ENCODE data around the gene ART3. TPM values are rescaled to one million over a fixed set of nuclear protein-coding genes. Genes with fewer than 3 reads are reported as not detected.

ART3 gene
- total and polyA plus RNA-seq, 2 of the 8 experiments (the other 6 are each of a cell fraction or from before 2014, with no cell fraction given), result 0.21 to 0.63 TPM

DNA sequence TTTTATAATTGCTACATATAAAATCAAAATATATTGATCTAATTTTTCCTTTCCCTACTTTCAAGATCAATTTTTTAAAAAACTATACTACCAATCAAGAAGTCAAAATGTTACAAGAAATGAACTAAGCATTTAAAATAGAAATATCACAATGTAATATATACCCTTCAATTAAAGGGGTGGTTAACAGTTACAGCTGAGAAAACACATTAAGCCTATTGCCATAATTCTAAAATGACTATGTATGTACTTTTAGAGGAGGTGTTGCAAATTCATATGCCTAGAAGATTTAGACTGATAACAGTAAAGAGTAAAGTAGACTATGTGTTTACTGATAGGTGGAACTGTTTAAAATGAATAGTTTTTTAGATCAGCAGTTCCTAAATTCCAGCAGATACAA is 70.0 kb downstream of the ART3 start:
- Histone ChIP-seq H2AK5ac (ENCODE audit: low read depth, low read length) (no peak overlapping the region), H2AFZ (ENCODE audit: low read length) (no peak overlapping the region), H4K8ac (ENCODE audit: extremely low read depth, insufficient read depth, low read length) (no peak overlapping the region), H3K9me3 (ENCODE audit: insufficient read depth in 2 of 2, low read depth in 1 of 2, low read length in 1 of 2) (no peaks in the 10 kb centered on the region), H4K91ac (replicated peaks; ENCODE audit: insufficient read length, low read length) (no peak overlapping the region), H3K14ac (ENCODE audit: insufficient read length) (no peak overlapping the region), H3K9ac (replicated peaks in 1 of 4; ENCODE audit: extremely low read depth in 1 of 4, low read depth in 3 of 4, low read length in 3 of 4) (no peak overlapping the region), H3K18ac (ENCODE audit: extremely low read depth, low read length) (no peak overlapping the region), H3K56ac (replicated peaks; ENCODE audit: insufficient read length, low read depth, low read length) (no peak overlapping the region), H2BK12ac (ENCODE audit: low read depth, low read length) (no peak overlapping the region), H2BK20ac (ENCODE audit: low read length) (no peak overlapping the region), H2BK15ac (ENCODE audit: low read length) (no peak overlapping the region), H3K23ac (ENCODE audit: insufficient read length) (no peak overlapping the region), H3K23me2 (ENCODE audit: low read depth, low read length) (peaks cover 5% of the 10 kb centered on the region), H2BK120ac (replicated peaks; ENCODE audit: low read depth, low read length) (no peak overlapping the region), H3K79me1 (ENCODE audit: low read depth, low read length) (peaks cover 1% of the 10 kb centered on the region), H3K4me1 (replicated peaks in 1 of 4; ENCODE audit: control insufficient read depth in 3 of 4, insufficient read depth in 4 of 4, low read length in 3 of 4) (no peaks in the 10 kb centered on the region), H3K4ac (replicated peaks; ENCODE audit: insufficient read length, low read depth, low read length) (no peak overlapping the region), H3K27me3 (replicated peaks in 1 of 4; ENCODE audit: control insufficient read depth in 3 of 4, extremely low read depth in 1 of 4, insufficient read depth in 3 of 4, low read length in 3 of 4) (no peaks in the 10 kb centered on the region), H3K36me3 (ENCODE audit: control insufficient read depth in 2 of 4, insufficient read depth in 4 of 4, low read length in 3 of 4) (peaks cover 11 to 46% (median 32%) of the 10 kb centered on the region in 4 experiments), H3K4me2 (ENCODE audit: insufficient read depth in 1 of 2, low read depth in 2 of 2, low read length in 2 of 2) (no peak overlapping the region), H4K5ac (ENCODE audit: insufficient read length, low read depth, low read length) (no peak overlapping the region), H3K4me3 (ENCODE audit: extremely low read depth in 1 of 4, insufficient read depth in 2 of 4, low read depth in 3 of 4, low read length in 4 of 4) (no peak overlapping the region), H2BK5ac (ENCODE audit: low read depth, low read length) (no peak overlapping the region), H3K79me2 (ENCODE audit: control insufficient read depth in 1 of 2, insufficient read depth in 2 of 2, low read length in 2 of 2) (peaks cover 12 to 85% of the 10 kb centered on the region in 2 experiments; a peak in 3 of 4 replicates), H3K27ac (ENCODE audit: low read depth, low read length) (no peak overlapping the region), H4K20me1 (replicated peaks in 1 of 2; ENCODE audit: control insufficient read depth in 1 of 2, insufficient read depth in 2 of 2, low read length in 2 of 2) (peaks cover 5 to 10% of the 10 kb centered on the region in 2 experiments)
- TF ChIP-seq, protein P1, sequence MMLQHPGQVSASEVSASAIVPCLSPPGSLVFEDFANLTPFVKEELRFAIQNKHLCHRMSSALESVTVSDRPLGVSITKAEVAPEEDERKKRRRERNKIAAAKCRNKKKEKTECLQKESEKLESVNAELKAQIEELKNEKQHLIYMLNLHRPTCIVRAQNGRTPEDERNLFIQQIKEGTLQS (IDR thresholded peaks at IDR 0.05; ENCODE audit: insufficient read depth, low read depth, low read length), result no peak
- TF ChIP-seq TBP (IDR thresholded peaks at IDR 0.05; ENCODE audit: low read depth, low read length) (no peak), SP1 (IDR thresholded peaks at IDR 0.05; ENCODE audit: low read depth, low read length) (no peak), CHD1 (IDR thresholded peaks at IDR 0.05; ENCODE audit: low read depth, low read length) (no peak), POLR2AphosphoS5 (IDR thresholded peaks at IDR 0.05; ENCODE audit: low read depth, low read length) (no peak), BACH1 (IDR thresholded peaks at IDR 0.05; ENCODE audit: low read length) (no peak), EGR1 (IDR thresholded peaks at IDR 0.05; ENCODE audit: borderline replicate concordance, low read depth, low read length) (no peak), SRF (IDR thresholded peaks at IDR 0.05; ENCODE audit: low read depth, low read length) (no peak), HDAC2 (IDR thresholded peaks at IDR 0.05; ENCODE audit: borderline replicate concordance in 1 of 2, low read depth in 2 of 2, low read length in 2 of 2) (no peak), RBBP5 (IDR thresholded peaks at IDR 0.05; ENCODE audit: borderline replicate concordance, low read depth, low read length) (no peak)
- TF ChIP-seq, protein P2, sequence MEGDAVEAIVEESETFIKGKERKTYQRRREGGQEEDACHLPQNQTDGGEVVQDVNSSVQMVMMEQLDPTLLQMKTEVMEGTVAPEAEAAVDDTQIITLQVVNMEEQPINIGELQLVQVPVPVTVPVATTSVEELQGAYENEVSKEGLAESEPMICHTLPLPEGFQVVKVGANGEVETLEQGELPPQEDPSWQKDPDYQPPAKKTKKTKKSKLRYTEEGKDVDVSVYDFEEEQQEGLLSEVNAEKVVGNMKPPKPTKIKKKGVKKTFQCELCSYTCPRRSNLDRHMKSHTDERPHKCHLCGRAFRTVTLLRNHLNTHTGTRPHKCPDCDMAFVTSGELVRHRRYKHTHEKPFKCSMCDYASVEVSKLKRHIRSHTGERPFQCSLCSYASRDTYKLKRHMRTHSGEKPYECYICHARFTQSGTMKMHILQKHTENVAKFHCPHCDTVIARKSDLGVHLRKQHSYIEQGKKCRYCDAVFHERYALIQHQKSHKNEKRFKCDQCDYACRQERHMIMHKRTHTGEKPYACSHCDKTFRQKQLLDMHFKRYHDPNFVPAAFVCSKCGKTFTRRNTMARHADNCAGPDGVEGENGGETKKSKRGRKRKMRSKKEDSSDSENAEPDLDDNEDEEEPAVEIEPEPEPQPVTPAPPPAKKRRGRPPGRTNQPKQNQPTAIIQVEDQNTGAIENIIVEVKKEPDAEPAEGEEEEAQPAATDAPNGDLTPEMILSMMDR (IDR thresholded peaks at IDR 0.05; ENCODE audit: control extremely low read depth in 1 of 3, insufficient read depth in 1 of 3, low read depth in 1 of 3, low read length in 3 of 3), result no peak
- ChIA-PET CTCF (ENCODE audit: partially characterized antibody) (interaction anchor here (1.3 kb wide), 1 partner anchor 24 kb away, joined by 3 read pairs; no protein-coding TSS in a partner anchor), POLR2A (ENCODE audit: partially characterized antibody) (no interaction called here)
- no peak for DNase-seq (ENCODE audit: low read depth in 1 of 2, low spot score in 2 of 2)
- no peak for FAIRE-seq
